GM12878 (cell line): ENCODE data around the gene FAM50A. TPM values are rescaled to one million over a fixed set of nuclear protein-coding genes. Genes with fewer than 3 reads are reported as not detected.

ENCODE experiments used
- ATAC-seq: fragments of 200-7000 bp; cut with Tn5 transposase; 3 replicates; pipeline ENCODE4 v1.9.1; 2020; ENCODE audit warnings: mild to moderate bottlenecking, moderate library complexity
- BruUV-seq: library from RNA; stranded (reverse); fragments of 400-500 nt; replicated peaks from 2 replicates; lab custom pipeline; 2021; lab: Mats Ljungman, UMichigan
- CTCF ChIA-PET: fragments of 300-600 bp; sonication (Branson Sonifier 250); formaldehyde crosslinking; extraction: SDS; loops from one replicate; lab custom pipeline; 2021; ENCODE audit warnings: inconsistent platforms; lab: Yijun Ruan, JAX
- POLR2A ChIA-PET: fragments of 350-600 bp; formaldehyde crosslinking; extraction: SDS; loops from one replicate; lab custom pipeline; 2021; ENCODE audit warnings: inconsistent platforms; lab: Charles Lee
- RAD21 ChIA-PET: fragments of 300-600 bp; sonication (Branson Sonifier 250); formaldehyde crosslinking; loops from one replicate; lab custom pipeline; 2023; ENCODE audit warnings: antibody characterized with exemption; ENCODE audit not compliant: unreplicated experiment; lab: Charles Lee
- SMC1A ChIA-PET: fragments of 300-600 bp; sonication (Branson Sonifier 250); formaldehyde crosslinking; loops from one replicate; lab custom pipeline; 2023; ENCODE audit not compliant: unreplicated experiment, uncharacterized antibody; lab: Charles Lee
- DNase-seq: peaks from one replicate; pipeline ENCODE4 v3.0.0-alpha.2; 2011; ENCODE audit warnings: low read depth, low spot score
- FAIRE-seq: peaks from 3 replicates; lab custom pipeline; 2011; peaks lifted over from hg19 to GRCh38; lab: Jason Lieb, UNC
- H2AFZ ChIP-seq: 2 replicates; pipeline ENCODE4 v1.6.0; 2011; ENCODE audit warnings: low read depth, low read length, control low read depth; ENCODE audit not compliant: control insufficient read depth
- H3K27ac ChIP-seq: 2 replicates; pipeline ENCODE4 v1.5.1; 2011; ENCODE audit warnings: control low read depth; ENCODE audit not compliant: control insufficient read depth, insufficient read depth
- H3K27me3 ChIP-seq, 2 experiments: replicated peaks in 1 of 2; 2 replicates each; pipeline versions ENCODE4 v1.6.0 to v1.6.1; 2011; ENCODE audit warnings: low read length in 1 of 2; ENCODE audit not compliant: control insufficient read depth in 2 of 2, insufficient read depth in 2 of 2
- H3K36me3 ChIP-seq, 2 experiments: 2 replicates each; pipeline ENCODE4 v1.5.1; 2011; ENCODE audit warnings: low read length in 1 of 2; ENCODE audit not compliant: control insufficient read depth in 2 of 2, insufficient read depth in 2 of 2
- H3K4me1 ChIP-seq: 2 replicates; pipeline ENCODE4 v1.6.1; 2011; ENCODE audit warnings: mild to moderate bottlenecking, low read length, moderate library complexity, mixed read lengths; ENCODE audit not compliant: control insufficient read depth, insufficient read depth
- H3K4me2 ChIP-seq: 2 replicates; pipeline ENCODE4 v1.6.0; 2011; ENCODE audit warnings: control low read depth; ENCODE audit not compliant: control insufficient read depth, insufficient read depth
- H3K4me3 ChIP-seq: fragments of 200-600 bp; sonication (generic); 2 replicates; pipeline ENCODE4 v1.5.1; 2016
- H3K79me2 ChIP-seq: 2 replicates; pipeline ENCODE4 v1.6.0; 2011; ENCODE audit warnings: low read length; ENCODE audit not compliant: control insufficient read depth, insufficient read depth
- H3K9ac ChIP-seq: 2 replicates; pipeline ENCODE4 v1.8.0; 2011; ENCODE audit warnings: low read length, control low read depth, mixed read lengths; ENCODE audit not compliant: control insufficient read depth, insufficient read depth
- H3K9me3 ChIP-seq: replicated peaks from 3 replicates; pipeline ENCODE4 v1.5.1; 2011; ENCODE audit warnings: mild to moderate bottlenecking, low read length; ENCODE audit not compliant: control insufficient read depth, insufficient read depth
- H4K20me1 ChIP-seq: 2 replicates; pipeline ENCODE4 v1.6.0; 2011; ENCODE audit not compliant: control insufficient read depth, insufficient read depth
- ETV6 ChIP-seq, 2 experiments: fragments of 450-650 bp in 1 of 2; IDR thresholded peaks in 1 of 2; conservative IDR thresholded peaks in 1 of 2; 2 replicates each; pipeline ENCODE4 v1.6.1; 2014; ENCODE audit warnings: antibody characterized with exemption in 1 of 2, borderline replicate concordance in 1 of 2, low read depth in 1 of 2, mild to moderate bottlenecking in 1 of 2, moderate library complexity in 1 of 2
- MTA2 ChIP-seq: fragments of 450-650 bp; IDR thresholded peaks from 2 replicates; pipeline ENCODE4 v1.6.1; 2016; ENCODE audit warnings: low read depth, mild to moderate bottlenecking, moderate library complexity
- NR2C2 ChIP-seq: IDR thresholded peaks from 2 replicates; pipeline ENCODE4 v1.6.1; 2011; ENCODE audit warnings: borderline replicate concordance, low read depth; ENCODE audit not compliant: control insufficient read depth, insufficient read length
- POU2F2 ChIP-seq: IDR thresholded peaks from 3 replicates; pipeline ENCODE4 v1.6.1; 2011; ENCODE audit warnings: low read depth, mild to moderate bottlenecking, low read length, borderline replicate concordance
- SIN3A ChIP-seq: IDR thresholded peaks from 2 replicates; pipeline ENCODE4 v1.6.1; 2012; ENCODE audit warnings: low read depth, low read length, improper control_type of control experiment
- WGBS: methylation state at CpG from one replicate; pipeline ENCODE4 v1.1.6; 2016; ENCODE audit warnings: low lambda C conversion rate; ENCODE audit not compliant: insufficient replicate concordance, insufficient coverage; ENCODE audit errors: missing lambda C conversion rate; 5-methylcytosine and 5-hydroxymethylcytosine counted together
- in situ Hi-C: fragments of 300-500 bp; cut with MboI; formaldehyde crosslinking; loops from 9 replicates; pipeline ENCODE4 v1.14.3; 2018; ENCODE audit warnings: mixed read lengths
- intact Hi-C: fragments of 100-400 bp; cut with micrococcal nuclease; formaldehyde crosslinking; loops from one replicate; pipeline ENCODE4 v1.14.2; 2022; ENCODE audit not compliant: unreplicated experiment
- polyA plus RNA-seq, 11 experiments: library from polyadenylated mRNA; depleted of rRNA in 4 of 11; unstranded in 6 of 11; stranded (reverse) in 5 of 11; fragments of >200 nt; fragmentation: Nextera tagmentation in 4 of 11; fragmentation: Illumina TruSeq in 1 of 11; extraction: Ambion mirVana in 4 of 11; extraction: Trizol in 1 of 11; gene quantifications; 1 replicate in 1 of 11; 2 replicates in 10 of 11; pipeline versions ENCODE4 v1.2.1 to v1.2.3, GENCODE V29; 2011 to 2016; ENCODE audit warnings: inconsistent platforms in 2 of 11, missing spikeins in 2 of 11, low read depth in 1 of 11
- total RNA-seq, 4 experiments: library from RNA; depleted of rRNA in 3 of 4; stranded (reverse); fragments of >200 nt in 3 of 4; fragmentation: Illumina TruSeq in 1 of 4; extraction: Trizol in 1 of 4; gene quantifications; 2 replicates each; pipeline versions ENCODE4 v1.2.1 to v1.2.3, GENCODE V29; 2013 to 2021
- TF ChIP-seq, protein P1 (sequence below): IDR thresholded peaks from 2 replicates; pipeline ENCODE4 v1.6.1; 2012; ENCODE audit warnings: improper control_type of control experiment, low read depth, low read length; ENCODE audit not compliant: insufficient replicate concordance
- TF ChIP-seq, protein P2 (sequence below): fragments of 450-650 bp; IDR thresholded peaks from 2 replicates; pipeline ENCODE4 v1.6.1; 2017; ENCODE audit warnings: mild to moderate bottlenecking
- TF ChIP-seq, protein P3 (sequence below), 3 experiments: IDR thresholded peaks in 2 of 3; conservative IDR thresholded peaks in 1 of 3; 2 replicates each; pipeline ENCODE4 v1.5.1; 2011; ENCODE audit warnings: low read depth in 3 of 3, low read length in 3 of 3, mild to moderate bottlenecking in 3 of 3, control low read depth in 2 of 3, moderate library complexity in 2 of 3, inconsistent platforms in 1 of 3, mixed read lengths in 1 of 3; ENCODE audit not compliant: control insufficient read depth in 2 of 3, insufficient read depth in 1 of 3; ENCODE audit errors: extremely low read depth in 1 of 3
- TF ChIP-seq, protein P4 (sequence below): IDR thresholded peaks from 2 replicates; pipeline ENCODE4 v1.6.1; 2012; ENCODE audit warnings: low read length, inconsistent platforms

FAM50A gene
- total and polyA plus RNA-seq, 10 of the 15 experiments (the other 5 are each of a cell fraction or from before 2014, with no cell fraction given) = 4.2 to 46.7 (median 34.6) TPM

DNA sequence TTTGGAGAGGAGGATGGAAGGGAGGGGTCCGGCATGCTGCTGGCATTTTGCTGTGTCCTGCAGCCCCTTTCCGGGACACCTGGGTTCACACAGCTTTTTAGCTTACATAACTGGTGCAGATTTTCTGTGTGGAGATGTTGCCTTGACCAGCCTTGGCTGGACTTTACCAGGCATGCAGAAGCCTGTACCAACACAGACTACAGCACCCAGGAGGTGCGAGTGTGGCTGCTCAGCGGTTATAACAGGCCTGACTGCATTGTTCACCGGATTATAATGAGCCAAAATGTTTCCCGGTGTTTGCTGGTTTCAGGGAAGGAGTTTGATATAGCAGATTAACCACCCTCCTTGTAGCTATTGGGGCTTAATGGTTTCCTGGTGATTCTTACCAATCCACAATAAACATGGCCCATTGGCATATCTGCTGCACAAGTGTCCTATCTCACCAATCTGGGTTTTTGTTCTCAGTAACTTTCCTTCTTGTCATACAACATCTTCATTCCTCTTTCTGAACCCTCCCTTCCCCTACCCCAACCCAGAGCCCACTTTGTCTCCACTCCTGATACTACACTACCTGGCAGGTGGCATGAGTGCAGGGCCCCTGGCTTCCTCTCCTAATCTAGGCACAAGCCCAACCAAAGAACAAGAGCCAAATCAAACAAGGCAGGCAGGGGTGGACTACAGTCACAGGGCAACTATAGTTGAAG, 41.9 kb upstream of the FAM50A start:
- H2AFZ ChIP-seq = no peak overlapping the region
- peaks cover 27% of the 10 kb centered on the region for H3K79me2 ChIP-seq
- ChIA-PET CTCF (no interaction called here), RAD21 (no interaction called here), SMC1A (no interaction called here), POLR2A (interaction anchor here (3.8 kb wide), 1 partner anchor 9 kb away, joined by 22 read pairs; the partner anchor contains the start of gene TAFAZZIN)
- no peak for FAIRE-seq
- H3K9ac ChIP-seq = no peak overlapping the region
- peaks cover 10 to 12% of the 10 kb centered on the region in 2 experiments for H3K36me3 ChIP-seq
- peaks cover 5% of the 10 kb centered on the region; the same call in 1 of the 2 replicates for H4K20me1 ChIP-seq
- no peak for ATAC-seq
- no peak overlapping the region for H3K4me2 ChIP-seq
- H3K27me3 ChIP-seq = no peaks in the 10 kb centered on the region
- H3K27ac ChIP-seq = no peak overlapping the region
- H3K4me1 ChIP-seq = peaks cover 3% of the 10 kb centered on the region; the same call in 1 of the 2 replicates
- H3K4me3 ChIP-seq = no peak overlapping the region
- in situ Hi-C loops (no loop called here), intact Hi-C loops (no loop called here)
- no peak for DNase-seq
- H3K9me3 ChIP-seq = no peaks in the 10 kb centered on the region; the same call in 2 of the 3 replicates
- BruUV-seq = no TSS peak
- 46% methylated on average over 6 of the region's 6 CpGs for WGBS
- no peak for TF ChIP-seq ETV6 (conservative IDR thresholded peaks at IDR 0.05 in 1 of 2, IDR thresholded peaks at IDR 0.05 in 1 of 2; ENCODE audit: borderline replicate concordance in 1 of 2, low read depth in 1 of 2)
- TF ChIP-seq MTA2 = no peak
- no peak for TF ChIP-seq NR2C2
- no peak for TF ChIP-seq POU2F2
- TF ChIP-seq, protein P1, sequence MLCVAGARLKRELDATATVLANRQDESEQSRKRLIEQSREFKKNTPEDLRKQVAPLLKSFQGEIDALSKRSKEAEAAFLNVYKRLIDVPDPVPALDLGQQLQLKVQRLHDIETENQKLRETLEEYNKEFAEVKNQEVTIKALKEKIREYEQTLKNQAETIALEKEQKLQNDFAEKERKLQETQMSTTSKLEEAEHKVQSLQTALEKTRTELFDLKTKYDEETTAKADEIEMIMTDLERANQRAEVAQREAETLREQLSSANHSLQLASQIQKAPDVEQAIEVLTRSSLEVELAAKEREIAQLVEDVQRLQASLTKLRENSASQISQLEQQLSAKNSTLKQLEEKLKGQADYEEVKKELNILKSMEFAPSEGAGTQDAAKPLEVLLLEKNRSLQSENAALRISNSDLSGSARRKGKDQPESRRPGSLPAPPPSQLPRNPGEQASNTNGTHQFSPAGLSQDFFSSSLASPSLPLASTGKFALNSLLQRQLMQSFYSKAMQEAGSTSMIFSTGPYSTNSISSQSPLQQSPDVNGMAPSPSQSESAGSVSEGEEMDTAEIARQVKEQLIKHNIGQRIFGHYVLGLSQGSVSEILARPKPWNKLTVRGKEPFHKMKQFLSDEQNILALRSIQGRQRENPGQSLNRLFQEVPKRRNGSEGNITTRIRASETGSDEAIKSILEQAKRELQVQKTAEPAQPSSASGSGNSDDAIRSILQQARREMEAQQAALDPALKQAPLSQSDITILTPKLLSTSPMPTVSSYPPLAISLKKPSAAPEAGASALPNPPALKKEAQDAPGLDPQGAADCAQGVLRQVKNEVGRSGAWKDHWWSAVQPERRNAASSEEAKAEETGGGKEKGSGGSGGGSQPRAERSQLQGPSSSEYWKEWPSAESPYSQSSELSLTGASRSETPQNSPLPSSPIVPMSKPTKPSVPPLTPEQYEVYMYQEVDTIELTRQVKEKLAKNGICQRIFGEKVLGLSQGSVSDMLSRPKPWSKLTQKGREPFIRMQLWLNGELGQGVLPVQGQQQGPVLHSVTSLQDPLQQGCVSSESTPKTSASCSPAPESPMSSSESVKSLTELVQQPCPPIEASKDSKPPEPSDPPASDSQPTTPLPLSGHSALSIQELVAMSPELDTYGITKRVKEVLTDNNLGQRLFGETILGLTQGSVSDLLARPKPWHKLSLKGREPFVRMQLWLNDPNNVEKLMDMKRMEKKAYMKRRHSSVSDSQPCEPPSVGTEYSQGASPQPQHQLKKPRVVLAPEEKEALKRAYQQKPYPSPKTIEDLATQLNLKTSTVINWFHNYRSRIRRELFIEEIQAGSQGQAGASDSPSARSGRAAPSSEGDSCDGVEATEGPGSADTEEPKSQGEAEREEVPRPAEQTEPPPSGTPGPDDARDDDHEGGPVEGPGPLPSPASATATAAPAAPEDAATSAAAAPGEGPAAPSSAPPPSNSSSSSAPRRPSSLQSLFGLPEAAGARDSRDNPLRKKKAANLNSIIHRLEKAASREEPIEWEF = no peak
- TF ChIP-seq, protein P2, sequence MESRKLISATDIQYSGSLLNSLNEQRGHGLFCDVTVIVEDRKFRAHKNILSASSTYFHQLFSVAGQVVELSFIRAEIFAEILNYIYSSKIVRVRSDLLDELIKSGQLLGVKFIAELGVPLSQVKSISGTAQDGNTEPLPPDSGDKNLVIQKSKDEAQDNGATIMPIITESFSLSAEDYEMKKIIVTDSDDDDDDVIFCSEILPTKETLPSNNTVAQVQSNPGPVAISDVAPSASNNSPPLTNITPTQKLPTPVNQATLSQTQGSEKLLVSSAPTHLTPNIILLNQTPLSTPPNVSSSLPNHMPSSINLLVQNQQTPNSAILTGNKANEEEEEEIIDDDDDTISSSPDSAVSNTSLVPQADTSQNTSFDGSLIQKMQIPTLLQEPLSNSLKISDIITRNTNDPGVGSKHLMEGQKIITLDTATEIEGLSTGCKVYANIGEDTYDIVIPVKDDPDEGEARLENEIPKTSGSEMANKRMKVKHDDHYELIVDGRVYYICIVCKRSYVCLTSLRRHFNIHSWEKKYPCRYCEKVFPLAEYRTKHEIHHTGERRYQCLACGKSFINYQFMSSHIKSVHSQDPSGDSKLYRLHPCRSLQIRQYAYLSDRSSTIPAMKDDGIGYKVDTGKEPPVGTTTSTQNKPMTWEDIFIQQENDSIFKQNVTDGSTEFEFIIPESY = no peak
- TF ChIP-seq, protein P3, sequence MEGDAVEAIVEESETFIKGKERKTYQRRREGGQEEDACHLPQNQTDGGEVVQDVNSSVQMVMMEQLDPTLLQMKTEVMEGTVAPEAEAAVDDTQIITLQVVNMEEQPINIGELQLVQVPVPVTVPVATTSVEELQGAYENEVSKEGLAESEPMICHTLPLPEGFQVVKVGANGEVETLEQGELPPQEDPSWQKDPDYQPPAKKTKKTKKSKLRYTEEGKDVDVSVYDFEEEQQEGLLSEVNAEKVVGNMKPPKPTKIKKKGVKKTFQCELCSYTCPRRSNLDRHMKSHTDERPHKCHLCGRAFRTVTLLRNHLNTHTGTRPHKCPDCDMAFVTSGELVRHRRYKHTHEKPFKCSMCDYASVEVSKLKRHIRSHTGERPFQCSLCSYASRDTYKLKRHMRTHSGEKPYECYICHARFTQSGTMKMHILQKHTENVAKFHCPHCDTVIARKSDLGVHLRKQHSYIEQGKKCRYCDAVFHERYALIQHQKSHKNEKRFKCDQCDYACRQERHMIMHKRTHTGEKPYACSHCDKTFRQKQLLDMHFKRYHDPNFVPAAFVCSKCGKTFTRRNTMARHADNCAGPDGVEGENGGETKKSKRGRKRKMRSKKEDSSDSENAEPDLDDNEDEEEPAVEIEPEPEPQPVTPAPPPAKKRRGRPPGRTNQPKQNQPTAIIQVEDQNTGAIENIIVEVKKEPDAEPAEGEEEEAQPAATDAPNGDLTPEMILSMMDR (IDR thresholded peaks at IDR 0.05 in 2 of 3, conservative IDR thresholded peaks at IDR 0.05 in 1 of 3; ENCODE audit: control insufficient read depth in 2 of 3, extremely low read depth in 1 of 3, insufficient read depth in 1 of 3, low read depth in 3 of 3, low read length in 3 of 3) = no peak
- TF ChIP-seq, protein P4, sequence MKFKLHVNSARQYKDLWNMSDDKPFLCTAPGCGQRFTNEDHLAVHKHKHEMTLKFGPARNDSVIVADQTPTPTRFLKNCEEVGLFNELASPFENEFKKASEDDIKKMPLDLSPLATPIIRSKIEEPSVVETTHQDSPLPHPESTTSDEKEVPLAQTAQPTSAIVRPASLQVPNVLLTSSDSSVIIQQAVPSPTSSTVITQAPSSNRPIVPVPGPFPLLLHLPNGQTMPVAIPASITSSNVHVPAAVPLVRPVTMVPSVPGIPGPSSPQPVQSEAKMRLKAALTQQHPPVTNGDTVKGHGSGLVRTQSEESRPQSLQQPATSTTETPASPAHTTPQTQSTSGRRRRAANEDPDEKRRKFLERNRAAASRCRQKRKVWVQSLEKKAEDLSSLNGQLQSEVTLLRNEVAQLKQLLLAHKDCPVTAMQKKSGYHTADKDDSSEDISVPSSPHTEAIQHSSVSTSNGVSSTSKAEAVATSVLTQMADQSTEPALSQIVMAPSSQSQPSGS = no peak
- TF ChIP-seq SIN3A = no peak
